Effector memory CD4-positive, alpha-beta T cell (primary cell): Measurements from ENCODE around the gene CD74.

Experiments
- DNase-seq, 3 donors: peaks; one replicate each; pipeline ENCODE4 v3.0.0-alpha.2; 2020
- H3K27ac ChIP-seq: 2 replicates; pipeline ENCODE4 v1.7.0; 2013; ENCODE audit warnings: mild to moderate bottlenecking, low read length, moderate library complexity; ENCODE audit not compliant: insufficient read depth, poor library complexity, severe bottlenecking
- H3K27me3 ChIP-seq: replicated peaks from 2 replicates; pipeline ENCODE4 v1.7.0; 2013; ENCODE audit warnings: mild to moderate bottlenecking, low read length; ENCODE audit not compliant: insufficient read depth, control insufficient read depth, poor library complexity, severe bottlenecking
- H3K36me3 ChIP-seq: 2 replicates; pipeline ENCODE4 v1.7.0; 2013; ENCODE audit warnings: mild to moderate bottlenecking, low read length, moderate library complexity; ENCODE audit not compliant: control insufficient read depth, insufficient read depth
- H3K4me1 ChIP-seq: 2 replicates; pipeline ENCODE4 v1.7.0; 2013; ENCODE audit warnings: low read length, mild to moderate bottlenecking; ENCODE audit not compliant: control insufficient read depth, insufficient read depth, poor library complexity, severe bottlenecking
- H3K4me3 ChIP-seq: 2 replicates; pipeline ENCODE4 v1.7.0; 2013; ENCODE audit warnings: low read length, low read depth, mild to moderate bottlenecking; ENCODE audit not compliant: insufficient read depth, poor library complexity, severe bottlenecking
- H3K9me3 ChIP-seq: 2 replicates; pipeline ENCODE4 v1.7.0; 2013; ENCODE audit warnings: mild to moderate bottlenecking, low read length, moderate library complexity; ENCODE audit not compliant: control insufficient read depth

The CD74 gene

GRCh38 chr5:150397146-150397781 lies 15.4 kb downstream of the CD74 start:
- Histone ChIP-seq H3K27ac (no peak overlapping the region), H3K4me1 (no peaks in the 10 kb centered on the region), H3K27me3 (no peaks in the 10 kb centered on the region), H3K4me3 (no peak overlapping the region), H3K36me3 (peaks cover 72% of the 10 kb centered on the region), H3K9me3 (no peaks in the 10 kb centered on the region)
- DNase-seq, result no peak

- Histone ChIP-seq H3K36me3 (peaks cover 72% of the 10 kb centered on the region), H3K4me1 (no peaks in the 10 kb centered on the region), H3K27me3 (no peaks in the 10 kb centered on the region), H3K9me3 (no peaks in the 10 kb centered on the region), H3K4me3 (no peak overlapping the region), H3K27ac (no peak overlapping the region)
- no peak for DNase-seq
These were observed 16.4 kb downstream of the CD74 start for GRCh38 chr5:150396267-150396666.

- no peaks in the 10 kb centered on the region for H3K27me3 ChIP-seq
- DNase-seq, result no peak
- H3K4me1 ChIP-seq, result no peaks in the 10 kb centered on the region
- peaks cover 72% of the 10 kb centered on the region for H3K36me3 ChIP-seq
- no peaks in the 10 kb centered on the region for H3K9me3 ChIP-seq
- H3K4me3 ChIP-seq, result no peak overlapping the region
- no peak overlapping the region for H3K27ac ChIP-seq
These were observed 17.1 kb downstream of the CD74 start for GRCh38 chr5:150395688-150395975.

GRCh38 chr5:150394912-150395687 lies 17.6 kb downstream of the CD74 start:
- H3K4me1 ChIP-seq, result no peaks in the 10 kb centered on the region
- peaks cover 72% of the 10 kb centered on the region for H3K36me3 ChIP-seq
- DNase-seq, result no peak

GRCh38 chr5:150394131-150394530 lies 18.6 kb downstream of the CD74 start:
- Histone ChIP-seq H3K4me3 (no peak overlapping the region), H3K36me3 (peaks cover 73% of the 10 kb centered on the region), H3K4me1 (no peaks in the 10 kb centered on the region), H3K9me3 (no peaks in the 10 kb centered on the region), H3K27me3 (no peaks in the 10 kb centered on the region), H3K27ac (no peak overlapping the region)
- no peak for DNase-seq

More at GRCh38 chr5:150394912-150395687, 17.6 kb downstream of the CD74 start:
- H3K4me3 ChIP-seq, result no peak overlapping the region
- no peaks in the 10 kb centered on the region for H3K27me3 ChIP-seq
- H3K9me3 ChIP-seq, result no peaks in the 10 kb centered on the region
- no peak overlapping the region for H3K27ac ChIP-seq

GRCh38 chr5:150393096-150393645 lies 19.5 kb downstream of the CD74 start:
- H3K4me1 ChIP-seq, result no peaks in the 10 kb centered on the region
- no peaks in the 10 kb centered on the region for H3K9me3 ChIP-seq
- H3K27ac ChIP-seq, result no peak overlapping the region
- no peaks in the 10 kb centered on the region for H3K27me3 ChIP-seq
- DNase-seq, result no peak
- H3K4me3 ChIP-seq, result no peak overlapping the region
- H3K36me3 ChIP-seq, result peaks cover 83% of the 10 kb centered on the region

- Histone ChIP-seq H3K4me1 (no peaks in the 10 kb centered on the region), H3K27me3 (no peaks in the 10 kb centered on the region), H3K9me3 (no peaks in the 10 kb centered on the region), H3K4me3 (no peak overlapping the region), H3K27ac (no peak overlapping the region), H3K36me3 (peaks cover 88% of the 10 kb centered on the region)
- DNase-seq, result no peak
These were observed 20.0 kb downstream of the CD74 start for GRCh38 chr5:150392680-150393079.

- Histone ChIP-seq H3K4me3 (no peak overlapping the region), H3K4me1 (no peaks in the 10 kb centered on the region), H3K27me3 (no peaks in the 10 kb centered on the region), H3K27ac (no peak overlapping the region), H3K9me3 (no peaks in the 10 kb centered on the region), H3K36me3 (peaks cover 95% of the 10 kb centered on the region)
- no peak for DNase-seq
These were observed 20.7 kb downstream of the CD74 start for GRCh38 chr5:150391986-150392385.

- no peaks in the 10 kb centered on the region for H3K27me3 ChIP-seq
- H3K27ac ChIP-seq, result no peak overlapping the region
- H3K9me3 ChIP-seq, result no peaks in the 10 kb centered on the region
- no peak for DNase-seq
- H3K4me3 ChIP-seq, result no peak overlapping the region
- no peaks in the 10 kb centered on the region for H3K4me1 ChIP-seq
- peaks cover 95% of the 10 kb centered on the region for H3K36me3 ChIP-seq
These were observed 21.5 kb downstream of the CD74 start for GRCh38 chr5:150391064-150391834.
